GM12878 (cell line): ENCODE results near the gene FRMPD2. TPM values are rescaled to one million over a fixed set of nuclear protein-coding genes. Genes with fewer than 3 reads are reported as not detected.

Experiments used
- ATAC-seq: fragments of 200-7000 bp; cut with Tn5 transposase; 3 replicates; pipeline ENCODE4 v1.9.1; 2020; ENCODE audit warnings: mild to moderate bottlenecking, moderate library complexity
- BruUV-seq: library from RNA; stranded (reverse); fragments of 400-500 nt; replicated peaks from 2 replicates; lab custom pipeline; 2021; lab: Mats Ljungman, UMichigan
- CTCF ChIA-PET: fragments of 300-600 bp; sonication (Branson Sonifier 250); formaldehyde crosslinking; extraction: SDS; loops from one replicate; lab custom pipeline; 2021; ENCODE audit warnings: inconsistent platforms; lab: Yijun Ruan, JAX
- POLR2A ChIA-PET: fragments of 350-600 bp; formaldehyde crosslinking; extraction: SDS; loops from one replicate; lab custom pipeline; 2021; ENCODE audit warnings: inconsistent platforms; lab: Charles Lee
- RAD21 ChIA-PET: fragments of 300-600 bp; sonication (Branson Sonifier 250); formaldehyde crosslinking; loops from one replicate; lab custom pipeline; 2023; ENCODE audit warnings: antibody characterized with exemption; ENCODE audit not compliant: unreplicated experiment; lab: Charles Lee
- SMC1A ChIA-PET: fragments of 300-600 bp; sonication (Branson Sonifier 250); formaldehyde crosslinking; loops from one replicate; lab custom pipeline; 2023; ENCODE audit not compliant: unreplicated experiment, uncharacterized antibody; lab: Charles Lee
- DNase-seq: peaks from one replicate; pipeline ENCODE4 v3.0.0-alpha.2; 2011; ENCODE audit warnings: low read depth, low spot score
- FAIRE-seq: peaks from 3 replicates; lab custom pipeline; 2011; peaks lifted over from hg19 to GRCh38; lab: Jason Lieb, UNC
- H2AFZ ChIP-seq: 2 replicates; pipeline ENCODE4 v1.6.0; 2011; ENCODE audit warnings: low read depth, low read length, control low read depth; ENCODE audit not compliant: control insufficient read depth
- H3K27ac ChIP-seq: 2 replicates; pipeline ENCODE4 v1.5.1; 2011; ENCODE audit warnings: control low read depth; ENCODE audit not compliant: control insufficient read depth, insufficient read depth
- H3K27me3 ChIP-seq, 2 experiments: replicated peaks in 1 of 2; 2 replicates each; pipeline versions ENCODE4 v1.6.0 to v1.6.1; 2011; ENCODE audit warnings: low read length in 1 of 2; ENCODE audit not compliant: control insufficient read depth in 2 of 2, insufficient read depth in 2 of 2
- H3K36me3 ChIP-seq, 2 experiments: 2 replicates each; pipeline ENCODE4 v1.5.1; 2011; ENCODE audit warnings: low read length in 1 of 2; ENCODE audit not compliant: control insufficient read depth in 2 of 2, insufficient read depth in 2 of 2
- H3K4me1 ChIP-seq: 2 replicates; pipeline ENCODE4 v1.6.1; 2011; ENCODE audit warnings: mild to moderate bottlenecking, low read length, moderate library complexity, mixed read lengths; ENCODE audit not compliant: control insufficient read depth, insufficient read depth
- H3K4me2 ChIP-seq: 2 replicates; pipeline ENCODE4 v1.6.0; 2011; ENCODE audit warnings: control low read depth; ENCODE audit not compliant: control insufficient read depth, insufficient read depth
- H3K4me3 ChIP-seq: fragments of 200-600 bp; sonication (generic); 2 replicates; pipeline ENCODE4 v1.5.1; 2016
- H3K79me2 ChIP-seq: 2 replicates; pipeline ENCODE4 v1.6.0; 2011; ENCODE audit warnings: low read length; ENCODE audit not compliant: control insufficient read depth, insufficient read depth
- H3K9ac ChIP-seq: 2 replicates; pipeline ENCODE4 v1.8.0; 2011; ENCODE audit warnings: low read length, control low read depth, mixed read lengths; ENCODE audit not compliant: control insufficient read depth, insufficient read depth
- H3K9me3 ChIP-seq: replicated peaks from 3 replicates; pipeline ENCODE4 v1.5.1; 2011; ENCODE audit warnings: mild to moderate bottlenecking, low read length; ENCODE audit not compliant: control insufficient read depth, insufficient read depth
- H4K20me1 ChIP-seq: 2 replicates; pipeline ENCODE4 v1.6.0; 2011; ENCODE audit not compliant: control insufficient read depth, insufficient read depth
- CEBPB ChIP-seq, 2 experiments: fragments of 150-350 bp in 1 of 2; IDR thresholded peaks; 2 replicates each; pipeline ENCODE4 v1.6.1; 2012 to 2014; ENCODE audit warnings: low read depth in 2 of 2, low read length in 2 of 2, borderline replicate concordance in 1 of 2, inconsistent platforms in 1 of 2
- NR2C2 ChIP-seq: IDR thresholded peaks from 2 replicates; pipeline ENCODE4 v1.6.1; 2011; ENCODE audit warnings: borderline replicate concordance, low read depth; ENCODE audit not compliant: control insufficient read depth, insufficient read length
- PAX8 ChIP-seq: fragments of 450-650 bp; IDR thresholded peaks from 2 replicates; pipeline ENCODE4 v1.6.1; 2017; ENCODE audit warnings: mild to moderate bottlenecking, moderate library complexity
- RBBP5 ChIP-seq: fragments of 200-600 bp; sonication (generic); conservative IDR thresholded peaks from 2 replicates; pipeline ENCODE4 v1.6.1; 2016
- SUPT20H ChIP-seq: IDR thresholded peaks from 2 replicates; pipeline ENCODE4 v1.6.1; 2011; ENCODE audit warnings: low read depth, mild to moderate bottlenecking, low read length, moderate library complexity, borderline replicate concordance; ENCODE audit not compliant: control insufficient read depth
- SUZ12 ChIP-seq: fragments of 200-600 bp; sonication (generic); IDR thresholded peaks from one replicate; pipeline ENCODE4 v1.6.1; 2018; ENCODE audit warnings: antibody characterized with exemption, mild to moderate bottlenecking; ENCODE audit not compliant: unreplicated experiment
- ZNF384 ChIP-seq: IDR thresholded peaks from 2 replicates; pipeline ENCODE4 v1.6.1; 2012; ENCODE audit warnings: low read depth, mild to moderate bottlenecking, low read length, improper control_type of control experiment, borderline replicate concordance
- WGBS: methylation state at CpG from one replicate; pipeline ENCODE4 v1.1.6; 2016; ENCODE audit warnings: low lambda C conversion rate; ENCODE audit not compliant: insufficient replicate concordance, insufficient coverage; ENCODE audit errors: missing lambda C conversion rate; 5-methylcytosine and 5-hydroxymethylcytosine counted together
- in situ Hi-C: fragments of 300-500 bp; cut with MboI; formaldehyde crosslinking; loops from 9 replicates; pipeline ENCODE4 v1.14.3; 2018; ENCODE audit warnings: mixed read lengths
- intact Hi-C: fragments of 100-400 bp; cut with micrococcal nuclease; formaldehyde crosslinking; loops from one replicate; pipeline ENCODE4 v1.14.2; 2022; ENCODE audit not compliant: unreplicated experiment
- polyA plus RNA-seq, 11 experiments: library from polyadenylated mRNA; depleted of rRNA in 4 of 11; unstranded in 6 of 11; stranded (reverse) in 5 of 11; fragments of >200 nt; fragmentation: Nextera tagmentation in 4 of 11; fragmentation: Illumina TruSeq in 1 of 11; extraction: Ambion mirVana in 4 of 11; extraction: Trizol in 1 of 11; gene quantifications; 1 replicate in 1 of 11; 2 replicates in 10 of 11; pipeline versions ENCODE4 v1.2.1 to v1.2.3, GENCODE V29; 2011 to 2016; ENCODE audit warnings: inconsistent platforms in 2 of 11, missing spikeins in 2 of 11, low read depth in 1 of 11
- total RNA-seq, 4 experiments: library from RNA; depleted of rRNA in 3 of 4; stranded (reverse); fragments of >200 nt in 3 of 4; fragmentation: Illumina TruSeq in 1 of 4; extraction: Trizol in 1 of 4; gene quantifications; 2 replicates each; pipeline versions ENCODE4 v1.2.1 to v1.2.3, GENCODE V29; 2013 to 2021
- TF ChIP-seq, protein P1 (sequence below): fragments of 450-650 bp; IDR thresholded peaks from 2 replicates; pipeline ENCODE4 v1.6.1; 2017; ENCODE audit warnings: mild to moderate bottlenecking
- TF ChIP-seq, protein P2 (sequence below): fragments of 450-650 bp; IDR thresholded peaks from 2 replicates; pipeline ENCODE4 v1.6.1; 2017; ENCODE audit warnings: mild to moderate bottlenecking, moderate library complexity
- TF ChIP-seq, protein P3 (sequence below): fragments of 450-650 bp; IDR thresholded peaks from 2 replicates; pipeline ENCODE4 v1.6.1; 2017; ENCODE audit warnings: mild to moderate bottlenecking, moderate library complexity
- TF ChIP-seq, protein P4 (sequence below): fragments of 450-650 bp; conservative IDR thresholded peaks from 2 replicates; pipeline ENCODE4 v1.6.1; 2017; ENCODE audit warnings: mild to moderate bottlenecking, moderate library complexity

FRMPD2 gene
- total and polyA plus RNA-seq, 10 of the 15 experiments (the other 5 are each of a cell fraction or from before 2014, with no cell fraction given), result 0.38 to 5.7 (median 1.4) TPM

DNA sequence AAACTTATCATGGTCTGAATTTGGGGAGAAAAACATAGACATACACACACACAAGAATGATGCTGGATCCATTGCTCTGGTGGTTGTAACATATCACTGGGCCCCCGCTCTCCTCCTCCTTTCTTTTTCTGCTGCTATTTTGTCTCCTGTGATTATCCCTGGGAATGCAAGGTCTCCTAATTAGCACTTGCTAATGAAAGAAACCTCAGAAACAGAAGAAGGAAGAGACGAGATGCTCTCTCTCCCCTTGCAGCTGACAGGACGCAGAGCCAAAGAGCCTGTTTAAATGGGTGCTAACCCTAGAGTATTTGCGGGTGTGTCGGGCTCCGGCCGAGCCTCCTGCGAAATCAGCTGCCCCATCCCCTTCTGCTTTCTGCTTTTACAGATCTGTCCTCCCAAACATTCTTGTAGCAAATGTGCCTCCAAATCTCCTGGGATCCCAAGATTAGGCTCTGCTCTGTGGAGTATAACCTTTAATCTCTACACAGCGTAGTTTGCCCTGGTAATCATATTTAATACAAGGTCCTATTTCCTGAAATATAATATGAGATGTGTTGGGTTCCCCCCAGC is 81.5 kb downstream of the FRMPD2 start:
- ChIA-PET POLR2A (no interaction called here), CTCF (no interaction called here)
- TF ChIP-seq, protein P1, sequence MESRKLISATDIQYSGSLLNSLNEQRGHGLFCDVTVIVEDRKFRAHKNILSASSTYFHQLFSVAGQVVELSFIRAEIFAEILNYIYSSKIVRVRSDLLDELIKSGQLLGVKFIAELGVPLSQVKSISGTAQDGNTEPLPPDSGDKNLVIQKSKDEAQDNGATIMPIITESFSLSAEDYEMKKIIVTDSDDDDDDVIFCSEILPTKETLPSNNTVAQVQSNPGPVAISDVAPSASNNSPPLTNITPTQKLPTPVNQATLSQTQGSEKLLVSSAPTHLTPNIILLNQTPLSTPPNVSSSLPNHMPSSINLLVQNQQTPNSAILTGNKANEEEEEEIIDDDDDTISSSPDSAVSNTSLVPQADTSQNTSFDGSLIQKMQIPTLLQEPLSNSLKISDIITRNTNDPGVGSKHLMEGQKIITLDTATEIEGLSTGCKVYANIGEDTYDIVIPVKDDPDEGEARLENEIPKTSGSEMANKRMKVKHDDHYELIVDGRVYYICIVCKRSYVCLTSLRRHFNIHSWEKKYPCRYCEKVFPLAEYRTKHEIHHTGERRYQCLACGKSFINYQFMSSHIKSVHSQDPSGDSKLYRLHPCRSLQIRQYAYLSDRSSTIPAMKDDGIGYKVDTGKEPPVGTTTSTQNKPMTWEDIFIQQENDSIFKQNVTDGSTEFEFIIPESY, result no peak
- TF ChIP-seq NR2C2 (no peak), PAX8 (no peak), SUPT20H (no peak), CEBPB (IDR thresholded peaks at IDR 0.05; ENCODE audit: borderline replicate concordance in 1 of 2, low read depth in 2 of 2, low read length in 2 of 2) (no peak), ZNF384 (no peak), SUZ12 (no peak), RBBP5 (no peak)
- TF ChIP-seq, protein P2, sequence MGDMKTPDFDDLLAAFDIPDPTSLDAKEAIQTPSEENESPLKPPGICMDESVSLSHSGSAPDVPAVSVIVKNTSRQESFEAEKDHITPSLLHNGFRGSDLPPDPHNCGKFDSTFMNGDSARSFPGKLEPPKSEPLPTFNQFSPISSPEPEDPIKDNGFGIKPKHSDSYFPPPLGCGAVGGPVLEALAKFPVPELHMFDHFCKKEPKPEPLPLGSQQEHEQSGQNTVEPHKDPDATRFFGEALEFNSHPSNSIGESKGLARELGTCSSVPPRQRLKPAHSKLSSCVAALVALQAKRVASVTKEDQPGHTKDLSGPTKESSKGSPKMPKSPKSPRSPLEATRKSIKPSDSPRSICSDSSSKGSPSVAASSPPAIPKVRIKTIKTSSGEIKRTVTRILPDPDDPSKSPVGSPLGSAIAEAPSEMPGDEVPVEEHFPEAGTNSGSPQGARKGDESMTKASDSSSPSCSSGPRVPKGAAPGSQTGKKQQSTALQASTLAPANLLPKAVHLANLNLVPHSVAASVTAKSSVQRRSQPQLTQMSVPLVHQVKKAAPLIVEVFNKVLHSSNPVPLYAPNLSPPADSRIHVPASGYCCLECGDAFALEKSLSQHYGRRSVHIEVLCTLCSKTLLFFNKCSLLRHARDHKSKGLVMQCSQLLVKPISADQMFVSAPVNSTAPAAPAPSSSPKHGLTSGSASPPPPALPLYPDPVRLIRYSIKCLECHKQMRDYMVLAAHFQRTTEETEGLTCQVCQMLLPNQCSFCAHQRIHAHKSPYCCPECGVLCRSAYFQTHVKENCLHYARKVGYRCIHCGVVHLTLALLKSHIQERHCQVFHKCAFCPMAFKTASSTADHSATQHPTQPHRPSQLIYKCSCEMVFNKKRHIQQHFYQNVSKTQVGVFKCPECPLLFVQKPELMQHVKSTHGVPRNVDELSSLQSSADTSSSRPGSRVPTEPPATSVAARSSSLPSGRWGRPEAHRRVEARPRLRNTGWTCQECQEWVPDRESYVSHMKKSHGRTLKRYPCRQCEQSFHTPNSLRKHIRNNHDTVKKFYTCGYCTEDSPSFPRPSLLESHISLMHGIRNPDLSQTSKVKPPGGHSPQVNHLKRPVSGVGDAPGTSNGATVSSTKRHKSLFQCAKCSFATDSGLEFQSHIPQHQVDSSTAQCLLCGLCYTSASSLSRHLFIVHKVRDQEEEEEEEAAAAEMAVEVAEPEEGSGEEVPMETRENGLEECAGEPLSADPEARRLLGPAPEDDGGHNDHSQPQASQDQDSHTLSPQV, result no peak
- TF ChIP-seq, protein P3, sequence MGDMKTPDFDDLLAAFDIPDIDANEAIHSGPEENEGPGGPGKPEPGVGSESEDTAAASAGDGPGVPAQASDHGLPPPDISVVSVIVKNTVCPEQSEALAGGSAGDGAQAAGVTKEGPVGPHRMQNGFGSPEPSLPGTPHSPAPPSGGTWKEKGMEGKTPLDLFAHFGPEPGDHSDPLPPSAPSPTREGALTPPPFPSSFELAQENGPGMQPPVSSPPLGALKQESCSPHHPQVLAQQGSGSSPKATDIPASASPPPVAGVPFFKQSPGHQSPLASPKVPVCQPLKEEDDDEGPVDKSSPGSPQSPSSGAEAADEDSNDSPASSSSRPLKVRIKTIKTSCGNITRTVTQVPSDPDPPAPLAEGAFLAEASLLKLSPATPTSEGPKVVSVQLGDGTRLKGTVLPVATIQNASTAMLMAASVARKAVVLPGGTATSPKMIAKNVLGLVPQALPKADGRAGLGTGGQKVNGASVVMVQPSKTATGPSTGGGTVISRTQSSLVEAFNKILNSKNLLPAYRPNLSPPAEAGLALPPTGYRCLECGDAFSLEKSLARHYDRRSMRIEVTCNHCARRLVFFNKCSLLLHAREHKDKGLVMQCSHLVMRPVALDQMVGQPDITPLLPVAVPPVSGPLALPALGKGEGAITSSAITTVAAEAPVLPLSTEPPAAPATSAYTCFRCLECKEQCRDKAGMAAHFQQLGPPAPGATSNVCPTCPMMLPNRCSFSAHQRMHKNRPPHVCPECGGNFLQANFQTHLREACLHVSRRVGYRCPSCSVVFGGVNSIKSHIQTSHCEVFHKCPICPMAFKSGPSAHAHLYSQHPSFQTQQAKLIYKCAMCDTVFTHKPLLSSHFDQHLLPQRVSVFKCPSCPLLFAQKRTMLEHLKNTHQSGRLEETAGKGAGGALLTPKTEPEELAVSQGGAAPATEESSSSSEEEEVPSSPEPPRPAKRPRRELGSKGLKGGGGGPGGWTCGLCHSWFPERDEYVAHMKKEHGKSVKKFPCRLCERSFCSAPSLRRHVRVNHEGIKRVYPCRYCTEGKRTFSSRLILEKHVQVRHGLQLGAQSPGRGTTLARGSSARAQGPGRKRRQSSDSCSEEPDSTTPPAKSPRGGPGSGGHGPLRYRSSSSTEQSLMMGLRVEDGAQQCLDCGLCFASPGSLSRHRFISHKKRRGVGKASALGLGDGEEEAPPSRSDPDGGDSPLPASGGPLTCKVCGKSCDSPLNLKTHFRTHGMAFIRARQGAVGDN, result no peak
- TF ChIP-seq, protein P4, sequence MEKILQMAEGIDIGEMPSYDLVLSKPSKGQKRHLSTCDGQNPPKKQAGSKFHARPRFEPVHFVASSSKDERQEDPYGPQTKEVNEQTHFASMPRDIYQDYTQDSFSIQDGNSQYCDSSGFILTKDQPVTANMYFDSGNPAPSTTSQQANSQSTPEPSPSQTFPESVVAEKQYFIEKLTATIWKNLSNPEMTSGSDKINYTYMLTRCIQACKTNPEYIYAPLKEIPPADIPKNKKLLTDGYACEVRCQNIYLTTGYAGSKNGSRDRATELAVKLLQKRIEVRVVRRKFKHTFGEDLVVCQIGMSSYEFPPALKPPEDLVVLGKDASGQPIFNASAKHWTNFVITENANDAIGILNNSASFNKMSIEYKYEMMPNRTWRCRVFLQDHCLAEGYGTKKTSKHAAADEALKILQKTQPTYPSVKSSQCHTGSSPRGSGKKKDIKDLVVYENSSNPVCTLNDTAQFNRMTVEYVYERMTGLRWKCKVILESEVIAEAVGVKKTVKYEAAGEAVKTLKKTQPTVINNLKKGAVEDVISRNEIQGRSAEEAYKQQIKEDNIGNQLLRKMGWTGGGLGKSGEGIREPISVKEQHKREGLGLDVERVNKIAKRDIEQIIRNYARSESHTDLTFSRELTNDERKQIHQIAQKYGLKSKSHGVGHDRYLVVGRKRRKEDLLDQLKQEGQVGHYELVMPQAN, result no peak

More for the DNA sequence above, 81.5 kb downstream of the FRMPD2 start:
- ChIA-PET SMC1A (no interaction called here), RAD21 (no interaction called here)
- H3K9me3 ChIP-seq, result no peaks in the 10 kb centered on the region
- no peak for FAIRE-seq
- DNase-seq, result no peak
- in situ Hi-C loops, result no loop called here
- WGBS, result 58% methylated on average over 9 of the region's 9 CpGs
- no peak overlapping the region for H2AFZ ChIP-seq
- H3K79me2 ChIP-seq, result no peaks in the 10 kb centered on the region
- H3K4me2 ChIP-seq, result no peak overlapping the region
- H3K4me3 ChIP-seq, result no peak overlapping the region
- H4K20me1 ChIP-seq, result no peaks in the 10 kb centered on the region
- no peak overlapping the region for H3K27ac ChIP-seq
- no TSS peak for BruUV-seq
- no peaks in the 10 kb centered on the region; a peak in 1 of 4 replicates for H3K27me3 ChIP-seq
- no peak for ATAC-seq
- intact Hi-C loops, result no loop called here
- no peak overlapping the region for H3K9ac ChIP-seq
- H3K4me1 ChIP-seq, result no peaks in the 10 kb centered on the region
- no peaks in the 10 kb centered on the region for H3K36me3 ChIP-seq
